Stomach (tissue), 4 donors: ENCODE data around the gene ADCY7.

Source experiments
- CTCF ChIP-seq, 7 experiments: fragments of 450-650 bp in 4 of 7; fragments of 200-600 bp in 3 of 7; sonication (generic) in 3 of 7; IDR thresholded peaks; one replicate each; pipeline ENCODE4 v1.5.1; 2016 to 2019; ENCODE audit warnings: antibody characterized with exemption in 7 of 7, control low read depth in 2 of 7, mild to moderate bottlenecking in 1 of 7
- POLR2A ChIP-seq, 4 donors: fragments of 450-650 bp; IDR thresholded peaks; one replicate each; pipeline ENCODE4 v1.6.1; 2016; ENCODE audit warnings: antibody characterized with exemption in 4 of 4, control low read depth in 2 of 4, mild to moderate bottlenecking in 1 of 4, moderate library complexity in 1 of 4
- POLR2AphosphoS5 ChIP-seq, 3 donors: sonication (generic); formaldehyde crosslinking; IDR thresholded peaks; one replicate each; pipeline ENCODE4 v1.6.1; 2016; ENCODE audit warnings: antibody characterized with exemption in 3 of 3

DNA sequence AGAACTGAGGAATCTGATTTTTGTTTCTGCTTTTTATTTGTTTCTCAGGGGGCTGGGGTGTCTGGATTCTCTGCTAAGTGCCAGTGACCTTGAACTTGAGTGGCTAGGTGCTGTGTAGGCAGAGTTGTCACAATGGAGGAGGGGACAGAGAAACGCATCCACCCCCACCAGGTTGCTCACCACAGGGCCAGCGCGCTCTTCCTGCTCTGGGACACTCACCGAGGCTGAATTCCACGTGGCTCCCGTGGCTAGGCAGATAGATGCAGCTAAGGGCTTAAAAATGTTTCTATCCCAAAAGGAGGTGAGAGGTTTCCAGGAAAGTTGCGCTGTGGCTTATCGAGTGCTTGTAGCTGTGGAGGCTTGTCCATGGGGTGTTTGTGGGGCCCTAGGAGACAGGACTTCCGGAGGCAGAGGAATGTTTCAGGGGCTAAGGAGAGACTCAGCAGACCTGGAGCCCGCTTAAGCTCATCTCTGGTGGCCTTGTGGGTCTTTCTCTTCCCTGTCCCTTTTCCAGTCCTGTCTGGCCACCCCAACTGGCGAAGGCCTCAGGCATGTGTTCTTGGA, 36.8 kb downstream of the ADCY7 start:
- TF ChIP-seq CTCF (IDR thresholded peaks at IDR 0.05) (no peak), POLR2A (IDR thresholded peaks at IDR 0.05) (no peak), POLR2AphosphoS5 (IDR thresholded peaks at IDR 0.05) (no peak)
